ENCODE results near the gene SLC66A3.

DNA sequence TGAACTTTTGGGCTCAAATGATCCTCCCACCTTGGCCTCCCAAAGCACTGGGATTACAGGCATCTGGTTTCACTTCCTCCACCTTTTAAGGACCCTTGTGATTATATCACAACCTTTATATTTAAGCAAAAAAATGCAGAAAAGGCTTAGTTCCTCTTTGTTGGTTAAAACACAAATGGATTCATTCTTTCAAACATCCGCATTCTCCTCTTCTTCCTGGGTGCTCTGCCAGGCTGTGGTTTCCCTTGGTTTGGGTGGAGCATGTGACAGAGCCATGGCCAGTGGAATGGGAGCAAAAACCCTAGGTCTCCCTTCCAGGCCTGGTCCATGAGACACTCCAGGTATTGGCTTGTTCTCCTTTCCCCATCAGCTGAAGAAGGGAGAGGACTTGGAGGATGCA, 9.9 kb upstream of the SLC66A3 start:
- TF ChIP-seq POLR2AphosphoS5 (IDR thresholded peaks at IDR 0.05) (no peak), POLR2A (IDR thresholded peaks at IDR 0.05) (no peak)
- TF ChIP-seq, protein P1, sequence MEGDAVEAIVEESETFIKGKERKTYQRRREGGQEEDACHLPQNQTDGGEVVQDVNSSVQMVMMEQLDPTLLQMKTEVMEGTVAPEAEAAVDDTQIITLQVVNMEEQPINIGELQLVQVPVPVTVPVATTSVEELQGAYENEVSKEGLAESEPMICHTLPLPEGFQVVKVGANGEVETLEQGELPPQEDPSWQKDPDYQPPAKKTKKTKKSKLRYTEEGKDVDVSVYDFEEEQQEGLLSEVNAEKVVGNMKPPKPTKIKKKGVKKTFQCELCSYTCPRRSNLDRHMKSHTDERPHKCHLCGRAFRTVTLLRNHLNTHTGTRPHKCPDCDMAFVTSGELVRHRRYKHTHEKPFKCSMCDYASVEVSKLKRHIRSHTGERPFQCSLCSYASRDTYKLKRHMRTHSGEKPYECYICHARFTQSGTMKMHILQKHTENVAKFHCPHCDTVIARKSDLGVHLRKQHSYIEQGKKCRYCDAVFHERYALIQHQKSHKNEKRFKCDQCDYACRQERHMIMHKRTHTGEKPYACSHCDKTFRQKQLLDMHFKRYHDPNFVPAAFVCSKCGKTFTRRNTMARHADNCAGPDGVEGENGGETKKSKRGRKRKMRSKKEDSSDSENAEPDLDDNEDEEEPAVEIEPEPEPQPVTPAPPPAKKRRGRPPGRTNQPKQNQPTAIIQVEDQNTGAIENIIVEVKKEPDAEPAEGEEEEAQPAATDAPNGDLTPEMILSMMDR (IDR thresholded peaks at IDR 0.05) = no peak

Data from breast epithelium (tissue), 3 donors.